Measurements from ENCODE around the gene DPP8. TPM values are rescaled to one million over a fixed set of nuclear protein-coding genes. Genes with fewer than 3 reads are reported as not detected.

The DPP8 gene
- polyA plus RNA-seq, 6 donors from 2014 or later, result 40.6 to 98.5 (median 48.3) TPM

DNA sequence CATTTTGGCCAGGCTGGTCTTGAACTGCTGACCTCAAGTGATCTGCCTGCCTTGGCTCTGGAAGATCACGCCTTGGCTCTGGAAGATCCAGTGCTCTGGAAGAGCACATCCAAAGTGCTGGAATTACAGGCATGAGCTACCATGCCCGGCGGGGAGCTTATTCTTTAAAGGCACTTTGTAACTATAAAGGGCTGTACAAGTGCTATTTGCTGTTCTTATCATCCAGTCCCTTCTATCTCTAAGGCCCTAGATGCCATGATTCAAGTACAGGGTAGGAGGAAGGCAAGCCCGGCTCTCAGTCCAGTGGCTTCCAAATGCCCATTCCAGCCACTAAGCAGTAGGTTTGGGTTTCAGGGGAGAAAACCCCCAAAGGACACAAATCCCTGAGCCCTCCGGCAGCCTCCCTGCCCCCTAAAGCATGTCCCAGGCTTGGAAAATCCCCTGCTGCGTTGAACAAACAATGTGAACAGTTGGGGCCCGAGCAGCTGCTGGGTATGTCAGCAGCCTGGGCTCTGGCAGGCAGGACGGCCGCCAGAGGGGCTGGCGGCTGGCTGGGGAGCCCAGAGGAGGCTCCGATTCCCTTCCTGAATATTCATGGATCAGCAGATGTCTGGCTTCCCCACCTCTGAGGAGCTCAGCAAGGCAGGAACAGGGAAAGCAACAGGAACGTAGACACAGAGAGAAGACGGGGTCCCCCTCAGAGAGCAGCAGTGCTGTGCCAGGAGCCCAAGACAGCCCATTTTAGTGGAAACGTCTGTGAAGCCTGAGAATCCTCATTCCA, 102.5 kb downstream of the DPP8 start:
- Mint-ChIP-seq H3K4me3 (no peak overlapping the region), H3K27me3 (peaks cover 42 to 55% (median 49%) of the 10 kb centered on the region in 3 donors), H3K27ac (peak overlapping the region in 1 of 6 donors; percentile 26), H3K9me3 (peaks cover 0 to 2% (median 0%) of the 10 kb centered on the region in 7 donors), H3K36me3 (peaks cover 0 to 2% of the 10 kb centered on the region in 2 donors), H3K4me1 (no peaks in the 10 kb centered on the region)
- DNase-seq, result no peak
- ATAC-seq (ENCODE audit: low read depth in 2 of 2), result no peak

GRCh38 chr15:65413760-65414144, 103.7 kb downstream of the DPP8 start:
- Mint-ChIP-seq H3K4me1 (peaks cover 7 to 11% (median 9%) of the 10 kb centered on the region in 3 donors), H3K9me3 (peaks cover 0 to 2% (median 0%) of the 10 kb centered on the region in 7 donors), H3K27ac (peak overlapping the region in 1 of 6 donors; percentile 44), H3K4me3 (no peak overlapping the region), H3K27me3 (peaks cover 37 to 53% (median 49%) of the 10 kb centered on the region in 3 donors), H3K36me3 (no peaks in the 10 kb centered on the region)
- no peak for DNase-seq
- no peak for ATAC-seq (ENCODE audit: low read depth in 2 of 2)

- H3K36me3 Mint-ChIP-seq, result no peaks in the 10 kb centered on the region
- no peak overlapping the region for H3K27ac Mint-ChIP-seq
- peaks cover 0 to 2% (median 0%) of the 10 kb centered on the region in 7 donors for H3K9me3 Mint-ChIP-seq
- DNase-seq, result no peak
- H3K4me3 Mint-ChIP-seq, result no peak overlapping the region
- ATAC-seq (ENCODE audit: low read depth in 2 of 2), result no peak
- H3K27me3 Mint-ChIP-seq, result peaks cover 34 to 47% (median 44%) of the 10 kb centered on the region in 3 donors
- peaks cover 7 to 16% (median 9%) of the 10 kb centered on the region in 3 donors for H3K4me1 Mint-ChIP-seq
Measured at GRCh38 chr15:65413051-65413759, 104.3 kb downstream of the DPP8 start.

DNA sequence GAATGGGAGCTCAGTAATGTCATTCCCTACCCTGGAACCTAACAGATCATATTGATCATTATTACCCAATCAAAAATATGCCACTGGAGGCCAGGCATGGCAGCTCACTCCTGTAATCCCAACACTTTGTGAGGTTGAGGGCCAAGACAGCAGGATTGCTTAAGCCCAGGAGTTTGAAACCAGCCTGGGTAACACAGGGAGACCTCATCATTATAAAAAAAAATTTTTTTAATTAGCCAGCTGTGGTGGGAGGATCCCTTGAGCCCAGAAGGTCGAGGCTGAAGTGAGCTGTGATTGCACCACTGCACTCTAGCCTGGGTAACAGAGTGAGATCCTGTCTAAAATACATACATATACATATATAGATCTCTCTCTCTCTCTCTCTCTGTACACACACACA, 104.9 kb downstream of the DPP8 start:
- peaks cover 7 to 16% (median 9%) of the 10 kb centered on the region in 3 donors for H3K4me1 Mint-ChIP-seq
- peaks cover 0 to 2% (median 0%) of the 10 kb centered on the region in 7 donors for H3K9me3 Mint-ChIP-seq
- H3K36me3 Mint-ChIP-seq, result no peaks in the 10 kb centered on the region
- ATAC-seq (ENCODE audit: low read depth in 2 of 2) (no peak), DNase-seq (no peak)
- H3K27me3 Mint-ChIP-seq, result peaks cover 29 to 41% (median 37%) of the 10 kb centered on the region in 3 donors
- no peak overlapping the region for H3K4me3 Mint-ChIP-seq
- H3K27ac Mint-ChIP-seq, result no peak overlapping the region

DNA sequence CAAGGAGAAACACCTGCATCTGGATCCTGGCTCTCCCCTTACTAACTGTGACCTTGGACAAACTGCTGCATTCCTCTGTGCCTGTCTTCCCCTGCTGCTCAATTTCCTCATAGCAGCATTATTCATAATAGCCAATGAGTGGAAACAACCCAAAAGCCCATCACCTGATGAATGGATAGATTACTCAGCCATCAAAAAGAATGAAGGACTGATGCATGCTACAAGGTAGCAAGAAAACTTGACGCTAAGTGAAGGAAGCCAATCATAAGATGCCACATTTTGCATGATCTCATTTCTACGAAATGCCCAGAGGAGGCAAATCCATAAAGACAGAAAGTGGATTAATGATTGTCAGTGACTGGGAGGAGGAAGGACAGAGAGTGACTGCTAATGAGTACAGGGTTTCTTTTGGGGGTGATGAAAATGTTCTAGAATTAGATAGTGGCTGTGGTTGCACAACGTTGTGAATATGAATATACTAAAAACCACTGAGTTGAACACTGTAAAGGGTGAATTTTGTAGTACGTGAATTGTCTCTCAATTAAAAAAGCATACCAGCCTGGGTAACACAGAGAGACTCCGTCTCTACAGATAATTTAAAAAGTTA, 105.9 kb downstream of the DPP8 start:
- DNase-seq (no peak), ATAC-seq (ENCODE audit: low read depth in 2 of 2) (no peak)
- no peaks in the 10 kb centered on the region for H3K36me3 Mint-ChIP-seq
- H3K9me3 Mint-ChIP-seq, result peaks cover 0 to 2% (median 0%) of the 10 kb centered on the region in 7 donors
- H3K4me1 Mint-ChIP-seq, result peaks cover 7 to 16% (median 9%) of the 10 kb centered on the region in 3 donors
- no peak overlapping the region for H3K27ac Mint-ChIP-seq
- H3K27me3 Mint-ChIP-seq, result peaks cover 27 to 31% (median 29%) of the 10 kb centered on the region in 3 donors
- H3K4me3 Mint-ChIP-seq, result no peak overlapping the region

DNA sequence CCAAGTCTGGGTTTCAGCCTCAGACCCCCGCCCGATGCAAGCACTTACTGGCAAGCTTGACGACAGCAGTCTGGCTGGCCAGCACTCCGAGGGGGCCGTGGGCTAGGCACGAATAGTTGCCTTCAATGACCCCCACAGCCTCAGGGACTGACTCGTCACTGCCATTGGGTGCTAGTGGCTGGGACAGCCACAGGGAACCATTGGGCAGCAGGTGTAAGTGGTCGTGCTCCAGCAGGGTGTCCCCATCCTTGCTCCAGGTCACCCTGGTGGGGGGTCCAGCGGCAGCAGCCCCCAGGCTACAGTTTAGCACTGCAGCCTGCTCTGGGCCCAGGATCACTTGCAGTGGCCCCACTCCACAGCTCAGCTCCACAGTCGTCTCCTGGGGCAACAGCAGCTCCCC, 106.5 kb downstream of the DPP8 start:
- peaks cover 7 to 16% (median 9%) of the 10 kb centered on the region in 3 donors for H3K4me1 Mint-ChIP-seq
- DNase-seq (no peak), ATAC-seq (ENCODE audit: low read depth in 2 of 2) (no peak)
- H3K9me3 Mint-ChIP-seq, result peaks cover 0 to 2% (median 0%) of the 10 kb centered on the region in 7 donors
- H3K36me3 Mint-ChIP-seq, result no peaks in the 10 kb centered on the region
- H3K27ac Mint-ChIP-seq, result no peak overlapping the region
- H3K27me3 Mint-ChIP-seq, result peaks cover 23 to 29% (median 26%) of the 10 kb centered on the region in 3 donors
- H3K4me3 Mint-ChIP-seq, result no peak overlapping the region

DNA sequence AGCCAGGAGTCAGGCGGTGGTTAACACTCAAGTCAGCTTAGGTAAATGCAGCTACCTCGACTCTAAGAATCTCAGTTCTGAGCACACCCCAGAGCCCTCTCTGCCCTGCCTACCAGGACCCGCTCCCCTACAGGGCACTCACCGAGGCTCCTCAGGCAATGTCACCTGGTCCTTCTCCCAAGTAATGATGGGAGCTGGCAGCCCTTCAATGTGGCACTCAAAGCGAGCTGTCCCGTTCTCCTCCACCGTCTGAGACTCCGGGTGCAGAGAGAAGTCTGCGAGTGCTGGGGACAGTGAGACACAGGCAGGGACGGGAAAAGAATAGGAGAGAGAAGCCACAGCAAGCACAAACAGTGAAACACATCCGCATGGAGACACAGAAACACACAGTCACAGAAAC, 107.5 kb downstream of the DPP8 start:
- Mint-ChIP-seq H3K4me1 (peaks cover 7 to 16% (median 9%) of the 10 kb centered on the region in 3 donors), H3K27me3 (peaks cover 23 to 29% (median 26%) of the 10 kb centered on the region in 3 donors), H3K4me3 (no peak overlapping the region), H3K9me3 (peaks cover 0 to 2% (median 0%) of the 10 kb centered on the region in 7 donors), H3K27ac (no peak overlapping the region), H3K36me3 (no peaks in the 10 kb centered on the region)
- no peak for ATAC-seq (ENCODE audit: low read depth in 2 of 2)
- no peak for DNase-seq

GRCh38 chr15:65409036-65409631, 108.4 kb downstream of the DPP8 start:
- Mint-ChIP-seq H3K4me1 (peaks cover 7 to 16% (median 9%) of the 10 kb centered on the region in 3 donors), H3K9me3 (no peaks in the 10 kb centered on the region), H3K27me3 (peaks cover 23 to 31% (median 25%) of the 10 kb centered on the region in 3 donors), H3K36me3 (no peaks in the 10 kb centered on the region), H3K4me3 (peak overlapping the region in 3 of 8 donors; percentile 21 to 77 (median 24)), H3K27ac (no peak overlapping the region)
- DNase-seq, result no peak
- ATAC-seq (ENCODE audit: low read depth in 2 of 2), result peak; percentile 65 to 71

DNA sequence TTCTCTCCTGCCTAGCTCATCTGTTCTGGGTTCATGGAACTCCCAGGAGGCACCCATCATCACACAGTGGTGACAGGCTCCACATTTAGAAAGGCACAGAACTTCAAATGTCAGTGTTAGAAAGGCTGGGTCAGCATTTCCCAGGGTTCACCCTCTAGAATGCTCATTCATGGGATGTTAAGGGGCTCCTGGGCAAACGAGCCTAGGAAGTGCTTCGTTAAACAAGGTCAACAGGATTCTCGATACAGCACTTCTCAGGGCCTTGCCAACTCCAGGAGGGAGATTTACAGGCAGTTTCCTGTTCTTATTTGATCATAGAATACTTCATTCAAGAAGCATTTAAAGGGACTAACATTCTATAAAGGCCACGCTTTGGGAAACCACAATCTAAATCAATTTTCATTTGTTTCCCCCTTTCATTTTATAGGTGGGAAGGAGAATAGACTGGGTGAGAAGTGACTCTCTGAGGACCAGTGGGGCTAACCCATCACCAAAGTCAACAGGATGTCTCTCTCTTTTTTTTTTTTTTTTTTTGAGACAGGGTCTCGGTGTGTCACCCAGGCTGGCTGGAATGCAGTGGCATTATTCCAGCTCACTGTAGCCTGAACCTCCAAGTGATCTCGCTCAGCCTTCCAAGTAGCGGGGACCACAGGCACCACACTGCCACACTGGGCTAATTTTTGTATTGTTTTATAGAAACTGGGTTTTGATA, 109.0 kb downstream of the DPP8 start:
- Mint-ChIP-seq H3K27ac (no peak overlapping the region), H3K27me3 (peaks cover 23 to 36% (median 27%) of the 10 kb centered on the region in 3 donors), H3K9me3 (no peaks in the 10 kb centered on the region), H3K4me1 (peaks cover 7 to 16% (median 9%) of the 10 kb centered on the region in 3 donors), H3K4me3 (peak overlapping the region in 1 of 8 donors; percentile 21), H3K36me3 (no peaks in the 10 kb centered on the region)
- ATAC-seq (ENCODE audit: low read depth in 2 of 2), result no peak
- no peak for DNase-seq

DNA sequence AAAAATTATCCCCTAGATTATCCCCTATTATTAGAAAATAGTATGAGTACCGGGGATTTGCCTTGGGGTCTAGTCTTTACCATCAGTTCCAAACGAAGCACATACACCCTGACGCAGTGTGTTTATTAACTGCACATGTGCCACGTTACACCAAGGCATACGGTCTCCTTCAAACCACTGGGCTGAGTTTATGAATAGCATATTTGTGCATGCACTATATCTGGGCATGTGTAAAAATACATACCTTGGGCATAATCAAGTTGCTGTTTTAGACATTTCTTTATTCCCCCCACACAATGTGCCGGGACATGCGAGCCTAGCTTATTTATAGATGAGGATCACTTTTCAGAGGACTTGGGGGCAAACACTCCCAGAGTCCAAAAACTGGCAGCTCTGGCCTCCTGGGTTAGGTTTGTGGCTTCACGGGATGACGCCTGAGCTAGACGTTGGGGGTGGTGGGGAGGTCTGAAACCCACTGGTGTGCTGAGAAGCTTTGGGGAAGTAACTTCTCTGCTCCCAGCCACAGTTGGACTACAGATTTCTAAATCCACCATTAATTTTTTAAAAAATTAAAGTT, 111.0 kb downstream of the DPP8 start:
- Mint-ChIP-seq H3K36me3 (no peaks in the 10 kb centered on the region), H3K27me3 (peaks cover 25 to 44% (median 32%) of the 10 kb centered on the region in 3 donors), H3K4me1 (peaks cover 7 to 16% (median 9%) of the 10 kb centered on the region in 3 donors), H3K9me3 (no peaks in the 10 kb centered on the region), H3K4me3 (peak overlapping the region in 1 of 8 donors; percentile 29), H3K27ac (no peak overlapping the region)
- DNase-seq (no peak), ATAC-seq (ENCODE audit: low read depth in 2 of 2) (no peak)

DNA sequence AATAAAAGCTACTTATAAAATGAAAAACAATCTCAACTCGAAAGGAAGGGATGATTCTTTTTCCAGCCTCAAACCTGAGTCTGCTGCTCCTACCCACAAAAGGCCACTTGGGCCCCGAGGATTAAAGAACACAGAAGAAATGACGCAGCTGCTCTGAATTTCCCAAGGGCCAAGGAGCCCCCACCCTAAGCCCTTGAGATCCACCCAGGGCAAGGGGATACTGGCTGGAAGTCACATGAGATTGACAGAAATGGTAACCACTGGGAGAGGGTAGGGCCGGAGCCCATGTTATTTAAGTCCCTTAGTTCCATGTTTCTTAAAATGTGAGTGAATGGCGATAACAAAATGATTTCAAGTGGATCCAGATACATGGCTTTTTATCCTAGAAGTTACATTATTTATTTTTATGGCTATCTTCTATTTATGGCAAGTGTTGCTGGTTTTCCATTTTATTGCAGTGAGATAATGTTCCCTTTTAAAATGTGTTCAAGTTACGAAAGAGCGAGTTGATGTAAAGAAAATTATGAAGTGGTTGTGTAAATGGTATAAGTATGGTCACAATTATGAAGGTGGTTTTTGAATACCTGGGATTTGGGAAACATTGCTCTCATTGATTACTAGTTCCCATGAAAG, 111.6 kb downstream of the DPP8 start:
- ATAC-seq (ENCODE audit: low read depth in 2 of 2) (no peak), DNase-seq (no peak)
- no peaks in the 10 kb centered on the region for H3K9me3 Mint-ChIP-seq

More for the DNA sequence above, 111.6 kb downstream of the DPP8 start:
- H3K4me1 Mint-ChIP-seq, result peaks cover 7 to 19% (median 9%) of the 10 kb centered on the region in 3 donors
- peaks cover 28 to 45% (median 29%) of the 10 kb centered on the region in 3 donors for H3K27me3 Mint-ChIP-seq
- no peak overlapping the region for H3K4me3 Mint-ChIP-seq
- H3K36me3 Mint-ChIP-seq, result no peaks in the 10 kb centered on the region
- no peak overlapping the region for H3K27ac Mint-ChIP-seq

Data from naive B cell (primary cell).